ENCODE data around the gene ERBIN.
A peak's percentile ranks its signal among the peaks of the same experiment; 100 is the strongest.
"Not testable (repeated sequence)": the region's sequence is repeated elsewhere in the genome, so short reads cannot be mapped to it uniquely, and the experiment has no call there.

ERBIN gene

DNA sequence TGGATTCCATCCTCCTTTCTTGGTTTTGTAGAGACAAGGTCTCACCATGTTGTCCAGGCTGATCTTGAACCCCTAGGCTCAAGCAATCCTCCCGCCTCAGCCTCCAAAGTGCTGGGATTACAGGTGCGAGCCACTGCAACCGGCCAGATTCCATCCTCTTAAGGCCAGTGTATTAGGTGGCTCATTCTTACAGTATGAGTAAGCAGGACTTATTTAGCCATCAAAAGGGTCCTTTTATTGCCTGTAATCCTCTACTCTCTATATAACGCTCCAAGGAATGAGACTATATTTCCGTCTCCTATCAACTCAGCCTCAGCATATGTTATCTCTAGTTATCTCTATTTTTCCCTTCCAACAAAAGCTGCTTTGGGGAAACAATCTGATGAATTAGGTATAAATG is 3.0 kb upstream of the ERBIN start:
- DNase-seq, result no peak

DNA sequence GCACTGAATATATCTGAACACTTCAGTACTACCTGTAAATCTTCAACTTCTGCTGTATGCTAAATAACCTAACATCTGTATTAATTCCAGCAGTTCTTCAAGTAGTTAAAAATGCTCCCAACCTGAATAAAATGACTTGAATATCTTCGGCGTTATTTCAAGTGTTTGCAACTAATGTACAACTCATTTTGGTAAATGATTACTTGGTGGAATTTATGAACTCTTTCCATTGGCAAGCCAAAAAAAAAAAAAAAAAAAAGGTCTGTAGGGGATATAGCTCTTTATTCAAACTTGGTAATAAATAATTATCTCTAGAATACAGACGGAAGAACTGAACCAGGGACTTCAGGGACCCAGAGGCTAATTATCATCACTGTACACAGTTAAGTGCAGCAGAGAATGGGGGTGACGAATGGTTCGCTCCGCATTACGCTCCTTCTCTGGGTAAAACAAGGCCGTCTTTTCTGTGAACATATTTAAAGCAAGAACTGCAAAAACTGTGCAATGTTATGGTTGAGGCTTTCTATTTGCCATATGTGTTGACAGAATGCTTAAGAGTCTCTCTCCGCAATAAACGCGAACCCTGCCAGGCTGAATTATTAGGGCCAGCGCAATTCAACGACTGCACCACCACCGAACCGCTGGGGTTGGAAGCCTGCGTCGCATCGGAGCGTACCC is 1.9 kb upstream of the ERBIN start:
- DNase-seq, result no peak

DNA sequence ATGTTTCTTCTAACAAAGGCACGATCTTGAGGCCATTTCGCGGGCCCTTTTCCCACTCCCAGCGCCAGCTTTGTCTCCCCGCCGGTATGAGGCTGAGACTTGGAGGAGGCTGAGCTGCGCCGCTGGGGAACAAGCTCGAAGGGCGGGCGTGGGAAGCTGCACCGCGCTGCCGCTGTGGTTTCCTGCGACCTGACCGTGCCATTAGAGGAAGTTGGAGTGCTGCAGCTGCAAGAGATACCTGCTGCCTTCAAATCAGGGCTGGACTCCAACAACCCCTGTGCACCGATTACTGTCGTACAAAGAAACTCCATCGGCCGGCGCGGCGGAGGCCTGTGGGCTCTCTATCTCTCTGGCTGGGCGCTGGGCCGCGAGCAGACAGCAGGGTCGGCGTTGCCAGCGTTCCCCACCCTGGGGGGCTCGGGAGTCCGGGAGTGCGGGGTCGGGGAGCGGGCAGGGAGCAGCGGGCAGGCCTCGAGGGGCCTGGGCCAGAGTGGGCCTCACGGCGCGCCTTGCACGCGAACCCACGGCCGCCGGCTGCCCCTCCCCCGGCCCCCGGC is 1.3 kb upstream of the ERBIN start:
- DNase-seq, result peak; percentile 94

DNA sequence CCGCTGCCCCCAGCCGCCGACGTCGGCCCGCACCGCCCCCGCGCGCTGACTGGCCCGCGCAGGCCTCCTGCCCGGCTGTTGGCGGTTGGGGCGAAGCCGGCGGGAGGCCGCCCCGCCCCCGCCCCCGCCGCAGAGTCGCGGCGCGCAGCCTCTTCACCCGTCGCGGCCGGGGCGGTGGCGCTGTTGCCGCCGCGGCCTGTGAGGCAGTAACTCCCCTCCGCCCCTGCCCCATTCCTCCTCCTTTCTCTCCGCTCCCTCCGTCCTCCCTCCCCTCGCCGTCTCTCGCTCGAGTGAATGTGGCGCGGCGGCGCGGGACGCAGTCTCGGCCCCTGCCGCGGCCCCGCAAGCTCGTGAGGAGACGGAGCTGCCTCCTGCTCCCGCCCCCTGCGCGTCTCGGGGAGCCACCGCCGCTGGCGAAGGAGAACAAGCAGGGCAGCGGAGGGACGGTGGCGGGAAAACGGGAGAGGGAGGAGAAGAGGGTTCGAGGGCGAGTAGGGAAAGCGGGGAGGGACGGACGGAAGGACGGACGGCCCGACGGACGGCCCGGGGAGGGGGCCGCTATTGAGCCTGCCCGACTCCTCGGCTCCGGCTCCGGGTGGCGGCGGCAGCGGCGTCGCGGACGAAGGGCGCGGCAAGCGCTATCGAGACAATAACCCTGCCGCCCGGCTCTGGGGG is 637 bp upstream of the ERBIN start:
- DNase-seq, result peak; percentile 94

DNA sequence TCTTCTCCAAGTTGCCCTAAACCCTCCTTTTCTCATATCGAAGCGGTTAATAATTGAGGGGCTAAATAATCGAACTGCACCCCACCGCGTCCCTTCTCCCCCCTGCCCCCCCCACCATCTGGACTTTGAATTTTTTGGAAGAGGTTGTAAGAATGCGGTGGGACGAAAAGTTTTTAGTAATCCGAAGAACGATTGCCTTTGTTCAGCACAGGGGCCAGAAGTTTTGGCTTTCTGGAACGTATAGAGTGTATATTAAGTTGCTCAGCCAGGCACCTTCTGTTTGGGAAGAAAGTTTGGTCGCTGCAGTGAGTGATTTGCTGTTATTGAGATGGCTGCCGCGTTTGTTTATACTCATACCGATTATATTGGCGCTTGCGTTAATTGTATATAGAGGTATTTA is 518 bp downstream of the ERBIN start:
- DNase-seq, result no peak

DNA sequence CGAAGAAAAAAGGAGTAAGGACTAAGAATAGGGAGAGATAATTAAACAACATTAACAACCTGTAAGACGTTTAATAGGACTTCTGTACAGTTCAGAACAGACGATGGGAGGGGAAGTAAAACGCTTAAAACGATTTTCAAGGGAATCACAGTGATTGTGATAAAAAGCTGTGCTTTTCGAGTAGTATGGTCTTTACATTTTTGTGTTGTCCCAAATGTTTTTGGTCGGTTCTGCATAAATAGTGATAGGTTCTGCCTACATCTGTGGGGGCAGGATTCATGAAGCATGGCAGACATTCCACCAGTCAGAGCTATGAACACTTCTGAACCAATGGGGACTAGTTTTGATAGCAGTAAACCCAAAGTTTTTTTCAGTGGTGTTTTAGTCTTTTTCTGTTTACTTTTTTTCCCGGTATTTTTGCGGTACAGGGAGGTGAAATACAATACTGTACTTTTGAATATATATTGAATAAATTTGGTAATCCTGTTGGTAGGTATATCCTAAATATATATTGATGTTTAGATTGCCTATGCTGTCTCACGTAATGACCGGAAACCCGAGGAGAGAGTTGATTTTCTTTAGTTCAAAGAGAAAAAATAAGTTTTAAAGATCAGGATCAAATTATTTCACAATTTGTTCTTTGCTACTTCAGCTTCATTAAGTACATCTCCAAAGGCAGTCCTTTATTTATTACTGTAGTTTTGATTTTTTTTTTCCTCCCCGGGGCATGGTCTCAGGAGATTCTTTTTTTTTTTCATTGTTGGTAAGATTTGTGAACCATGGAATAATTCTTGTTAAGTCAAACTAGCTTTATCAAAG is 1.3 kb downstream of the ERBIN start:
- peak; percentile 50 for DNase-seq

DNA sequence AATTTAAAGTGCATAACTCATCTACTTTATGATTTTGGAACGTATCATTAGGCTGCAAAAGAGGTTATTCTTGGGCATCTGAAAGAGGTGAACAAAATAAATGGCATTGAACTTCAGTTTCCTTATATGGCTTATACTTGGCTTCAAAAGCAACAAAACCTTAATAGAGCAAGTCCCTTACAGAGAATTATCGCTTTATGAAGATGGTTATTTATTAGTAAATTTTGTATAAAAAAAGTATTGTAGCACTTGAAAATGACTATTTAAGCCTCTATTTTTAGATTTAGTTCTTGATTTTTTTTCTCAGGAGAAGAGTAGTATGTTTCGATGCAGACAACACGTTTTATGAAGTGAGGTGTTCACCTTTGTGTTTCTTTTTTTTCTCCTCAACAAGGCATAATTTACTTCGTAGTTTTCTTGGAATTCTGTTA is 2.0 kb downstream of the ERBIN start:
- no peak for DNase-seq

DNA sequence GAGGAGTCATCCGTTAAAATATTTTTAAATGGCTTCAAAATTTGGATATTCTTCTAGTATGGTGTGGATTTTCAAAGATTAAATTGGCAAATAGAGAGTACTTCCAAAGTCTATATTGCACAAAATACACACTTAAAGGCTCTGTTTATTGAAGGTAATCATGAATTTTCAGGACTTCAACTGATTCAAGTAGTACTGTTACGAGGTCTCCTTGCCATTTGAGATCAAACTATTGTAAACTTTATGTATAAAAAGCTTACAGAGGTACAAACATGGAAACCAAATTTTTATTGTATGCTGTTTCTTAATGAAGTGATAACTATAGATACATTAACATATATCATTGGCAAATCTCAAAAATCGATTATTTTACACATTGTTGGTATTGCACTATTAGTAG is 2.5 kb downstream of the ERBIN start:
- no peak for DNase-seq

DNA sequence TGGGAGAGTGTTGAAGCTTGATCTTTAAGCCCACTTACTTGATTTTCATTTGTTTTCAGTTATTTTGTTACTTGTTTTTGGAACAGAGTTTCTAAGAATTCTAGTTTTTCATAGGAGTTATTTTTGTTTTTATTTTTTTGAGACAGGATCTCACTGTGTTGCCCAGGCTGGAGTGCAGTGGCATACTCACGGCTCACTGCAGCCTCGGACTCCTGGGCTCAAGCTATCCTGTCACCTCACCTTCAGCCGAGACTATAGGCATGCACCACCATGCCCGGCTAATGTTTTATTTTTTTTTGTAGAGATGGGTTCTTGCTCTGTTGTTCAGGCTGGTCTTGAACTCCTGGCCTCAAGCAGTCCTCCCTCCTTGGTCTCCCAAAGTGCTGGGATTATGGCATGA is 6.3 kb downstream of the ERBIN start:
- DNase-seq, result no peak

DNA sequence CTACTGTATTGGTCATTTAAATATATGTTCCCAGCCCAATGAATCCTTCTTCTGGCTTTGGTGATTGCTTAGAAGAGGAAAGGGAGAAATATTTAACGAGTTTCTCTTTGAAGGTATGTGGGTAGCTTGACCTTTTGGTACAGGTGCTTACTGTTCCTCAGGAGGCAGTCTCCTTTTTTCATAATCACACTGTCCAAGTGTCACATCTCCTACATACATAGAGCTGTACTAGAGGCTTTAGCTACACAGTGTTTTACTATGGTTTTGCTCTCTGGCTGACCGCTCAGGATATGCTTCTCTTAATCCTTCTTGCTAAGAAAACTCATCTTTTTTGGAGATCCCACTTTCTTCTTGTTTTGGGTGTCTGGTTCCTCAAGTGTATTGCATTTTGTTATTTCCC is 6.9 kb downstream of the ERBIN start:
- DNase-seq, result no peak

DNA sequence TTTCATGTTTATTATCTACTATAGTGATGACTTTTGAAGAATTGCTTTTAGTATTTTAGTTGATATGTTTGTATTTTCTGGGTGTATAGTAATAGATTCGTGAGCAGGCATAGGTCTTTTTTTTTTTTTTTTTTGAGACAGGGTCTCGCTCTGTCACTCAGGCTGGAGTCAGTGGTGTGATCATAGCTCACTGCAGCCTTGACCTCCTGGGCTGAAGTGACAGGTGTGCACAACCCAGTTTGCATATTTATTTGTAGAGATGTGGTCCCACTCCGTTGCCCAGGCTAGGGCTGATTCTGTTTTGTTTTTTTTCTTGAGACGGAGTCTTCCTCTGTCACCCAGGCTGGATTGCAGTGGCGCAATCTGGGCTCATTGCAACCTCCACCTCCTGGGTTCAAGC is 11.9 kb downstream of the ERBIN start:
- no peak for DNase-seq

DNA sequence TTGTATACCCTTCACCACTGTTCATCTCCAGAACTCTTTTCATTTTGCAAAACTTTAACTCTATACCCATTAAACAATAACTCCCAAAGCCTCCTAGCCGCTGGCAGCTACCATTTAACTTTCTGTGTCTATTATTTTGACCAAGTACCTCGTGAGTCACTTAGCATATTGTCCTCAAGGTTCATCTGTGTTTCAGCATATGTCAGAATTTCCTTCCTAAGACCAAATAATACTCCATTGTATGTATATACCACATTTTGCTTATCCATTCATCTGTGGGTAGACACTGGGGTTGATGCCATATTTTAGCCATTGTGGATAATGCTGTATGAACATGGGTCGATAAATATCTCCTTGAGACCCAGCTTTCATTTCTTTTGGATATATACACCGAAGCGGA is 17.4 kb downstream of the ERBIN start:
- DNase-seq, result no peak

DNA sequence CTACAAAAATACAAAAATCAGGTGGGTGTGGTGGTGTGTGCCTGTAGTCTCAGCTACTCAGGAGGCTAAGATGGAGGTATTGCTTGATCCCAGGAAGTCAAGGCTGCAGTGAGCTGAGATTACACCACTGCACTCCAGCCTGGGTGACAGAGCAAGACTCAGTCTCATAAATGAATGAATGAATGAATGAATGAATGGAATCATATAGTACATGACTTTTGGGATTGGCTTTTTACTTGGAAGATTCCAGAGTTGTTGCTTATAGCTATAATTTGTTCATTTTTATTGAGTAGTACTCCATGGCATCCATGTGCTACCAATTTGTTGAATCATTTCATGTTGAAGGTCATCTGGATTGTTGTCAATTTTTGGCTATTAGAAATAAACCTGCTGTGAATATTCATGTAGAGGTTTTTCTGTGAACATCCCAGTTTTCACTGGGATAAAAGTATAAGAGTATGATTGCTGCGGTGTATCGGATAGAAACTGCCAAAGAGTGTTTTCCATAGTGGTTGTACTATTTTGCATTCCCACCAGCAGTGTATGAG is 19.9 kb downstream of the ERBIN start:
- DNase-seq, result no peak

DNA sequence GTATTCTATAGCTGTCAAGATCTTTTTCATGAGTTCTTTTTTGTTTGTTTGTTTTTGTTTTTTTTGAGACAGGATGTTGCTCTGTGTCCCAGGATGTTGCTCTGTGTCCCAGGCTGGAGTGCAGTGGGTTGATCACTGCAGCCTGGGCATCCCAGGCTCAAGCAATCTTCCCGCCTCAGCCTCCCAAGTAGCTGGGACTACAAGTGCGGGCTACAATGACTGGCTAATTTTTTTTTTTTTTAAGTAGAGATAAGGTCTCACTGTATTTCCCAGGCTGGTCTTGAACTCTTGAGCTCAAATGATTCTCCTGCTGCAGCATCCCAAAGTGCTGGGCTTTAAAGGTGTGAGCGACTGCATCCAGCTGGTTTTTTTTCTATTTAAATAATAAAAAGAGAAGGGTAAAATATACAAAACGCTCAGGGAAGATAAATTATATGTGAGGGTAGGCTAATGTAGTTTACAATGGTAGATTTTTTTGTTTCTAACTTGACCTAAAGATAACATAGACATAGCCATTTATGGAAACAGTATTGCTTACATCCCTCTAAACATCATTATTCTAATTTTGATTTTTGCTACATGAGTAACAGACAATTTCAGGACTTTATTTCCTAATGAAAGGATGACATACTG is 21.9 kb downstream of the ERBIN start:
- no peak for DNase-seq

DNA sequence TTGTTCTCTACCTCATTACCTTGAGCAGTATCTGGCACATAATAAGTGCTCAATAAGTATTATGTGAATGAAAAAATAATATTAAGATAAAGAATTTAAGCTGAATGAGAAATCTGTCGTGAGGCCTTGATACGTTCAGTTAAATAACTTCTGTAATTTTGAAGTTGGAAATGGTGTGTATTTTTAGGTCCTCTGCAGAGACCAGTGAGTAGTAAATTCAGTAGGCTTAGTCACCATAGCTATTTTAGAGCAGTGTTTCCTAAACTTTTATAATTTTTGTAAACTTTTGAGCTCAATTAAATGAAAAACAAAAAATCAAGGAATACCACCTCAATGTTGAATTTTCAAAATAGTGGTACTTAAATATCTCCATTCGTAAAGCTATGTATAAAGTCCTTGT is 25.0 kb downstream of the ERBIN start:
- DNase-seq, result no peak

DNA sequence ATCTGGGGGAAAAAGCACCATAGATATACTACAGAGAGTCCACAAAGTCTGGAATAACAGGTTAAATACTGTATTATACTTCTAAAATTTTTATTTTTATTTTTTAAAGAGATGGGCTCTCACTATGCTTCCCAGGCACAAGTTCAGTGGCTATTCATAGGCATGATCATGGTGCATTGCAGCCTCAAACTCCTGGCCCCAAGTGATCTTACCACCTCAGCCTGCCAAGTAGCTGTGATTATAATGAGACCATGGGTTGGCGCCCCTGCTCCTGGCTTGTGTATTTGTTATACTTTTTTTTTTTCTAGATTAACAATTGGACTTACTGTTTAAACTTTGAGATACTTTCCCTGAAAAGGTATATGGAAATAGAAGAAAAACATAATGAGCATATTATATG is 25.9 kb downstream of the ERBIN start:
- no peak for DNase-seq

DNA sequence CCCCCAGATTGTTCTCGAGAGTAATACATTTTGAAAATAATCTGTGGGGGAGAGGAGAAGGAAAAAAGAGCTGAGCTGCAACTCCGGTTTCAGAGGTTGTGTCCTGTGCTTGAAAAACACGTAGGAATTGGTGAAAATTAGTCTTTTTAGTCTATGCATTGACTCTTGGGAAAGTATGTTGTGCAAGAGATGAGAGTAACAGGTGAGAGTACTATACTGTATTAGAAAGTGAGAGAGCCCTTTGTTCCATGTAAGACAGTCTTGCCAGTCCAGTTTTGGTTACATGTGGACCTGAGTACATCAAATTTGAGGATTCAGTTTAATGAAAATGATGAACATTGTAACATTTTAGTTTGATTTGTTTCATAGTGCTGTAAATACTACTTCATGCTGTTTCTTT is 27.8 kb downstream of the ERBIN start:
- no peak for DNase-seq

DNA sequence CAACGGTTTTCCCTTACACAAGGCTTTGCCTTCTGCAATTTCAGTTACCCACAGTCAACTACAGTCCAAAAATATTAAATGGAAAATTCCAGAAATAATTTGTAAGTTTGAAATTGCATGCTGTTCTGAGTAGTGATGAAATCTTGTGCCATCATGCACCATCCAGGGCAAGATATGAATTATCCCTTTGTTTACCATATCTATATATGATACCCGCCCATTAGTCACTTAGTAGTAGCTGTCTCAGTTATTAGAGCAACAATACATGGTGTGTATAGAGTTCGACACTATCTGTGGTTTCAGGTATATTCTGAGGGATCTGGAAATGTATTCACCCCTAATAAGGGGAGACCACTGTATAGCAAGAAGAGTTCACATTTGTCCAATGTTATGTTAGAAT is 29.4 kb downstream of the ERBIN start:
- no peak for DNase-seq

DNA sequence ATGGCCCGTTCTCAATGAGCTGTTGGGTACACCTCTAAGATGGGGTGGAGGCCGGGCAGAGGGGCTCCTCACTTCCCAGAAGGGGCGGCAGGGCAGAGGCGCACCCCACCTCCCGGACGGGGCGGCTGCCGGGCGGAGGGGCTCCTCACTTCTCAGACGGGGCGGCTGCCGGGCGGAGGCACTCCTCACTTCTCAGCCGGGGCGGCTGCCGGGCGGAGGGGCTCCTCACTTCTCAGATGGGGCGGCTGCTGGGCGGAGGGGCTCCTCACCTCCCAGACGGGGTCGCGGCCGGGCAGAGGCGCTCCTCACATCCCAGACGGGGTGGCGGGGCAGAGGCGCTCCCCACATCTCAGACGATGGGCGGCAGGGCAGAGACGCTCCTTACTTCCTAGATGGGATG is 31.3 kb downstream of the ERBIN start:
- not testable (repeated sequence) for DNase-seq

DNA sequence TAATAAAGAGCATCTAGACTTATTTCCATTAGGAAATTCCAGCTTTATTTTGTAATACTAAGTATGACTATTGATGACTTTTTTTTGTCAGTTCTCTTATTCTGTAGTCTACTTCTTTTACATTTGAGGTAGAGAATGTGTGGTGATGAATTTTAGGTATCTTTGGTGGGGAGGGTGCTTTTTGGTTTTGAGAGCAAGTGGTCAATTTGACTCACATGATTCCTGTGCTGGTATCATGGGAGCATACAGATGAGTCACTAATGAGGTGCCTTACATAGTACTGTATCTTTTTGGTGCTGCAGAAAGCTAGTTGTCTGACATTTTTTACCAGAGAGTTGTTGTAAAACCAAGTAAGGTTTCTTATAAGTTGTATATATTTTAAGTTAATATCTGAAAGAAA is 35.3 kb downstream of the ERBIN start:
- no peak for DNase-seq

DNA sequence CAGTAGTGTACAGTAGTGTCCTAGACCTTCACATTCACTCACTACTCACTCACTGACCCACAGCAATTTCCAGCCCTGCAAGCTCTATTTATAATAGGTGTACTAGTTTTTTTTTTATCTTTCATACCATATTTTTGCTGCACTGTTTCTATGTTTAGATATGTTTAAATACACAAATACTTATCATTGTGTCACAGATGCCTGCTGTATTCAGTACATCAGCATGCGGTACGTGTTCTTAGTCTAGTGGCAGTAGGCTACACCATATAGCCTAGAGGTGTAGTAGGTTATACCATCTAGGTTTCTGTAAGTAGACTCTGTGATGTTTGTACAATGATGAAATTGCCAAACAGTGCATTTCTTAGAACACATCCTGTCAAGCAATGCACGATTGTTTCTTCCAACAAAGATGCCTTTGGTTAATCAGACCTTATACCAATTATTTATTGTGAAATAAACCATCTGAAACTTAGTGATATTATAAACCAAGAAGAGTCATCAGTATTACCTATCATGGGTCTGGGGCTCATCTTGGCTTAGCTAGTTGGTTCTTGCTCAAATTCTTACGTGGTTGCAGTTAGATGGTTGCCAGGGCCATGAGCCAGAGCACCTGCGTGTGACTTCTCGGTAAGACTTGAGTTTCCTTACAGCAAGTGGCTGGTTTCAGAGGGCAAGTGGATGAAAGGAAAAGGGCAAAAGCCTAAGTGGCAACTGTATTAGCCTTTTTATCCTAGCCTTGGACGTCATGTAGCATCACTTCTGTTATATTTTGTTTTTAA is 41.1 kb downstream of the ERBIN start:
- no peak for DNase-seq
